ENCODE measurements around the gene FHIT. TPM values are rescaled to one million over a fixed set of nuclear protein-coding genes. Genes with fewer than 3 reads are reported as not detected.

FHIT gene
- total RNA-seq, 2 donors from 2014 or later, result 6.8 to 12.3 TPM

DNA sequence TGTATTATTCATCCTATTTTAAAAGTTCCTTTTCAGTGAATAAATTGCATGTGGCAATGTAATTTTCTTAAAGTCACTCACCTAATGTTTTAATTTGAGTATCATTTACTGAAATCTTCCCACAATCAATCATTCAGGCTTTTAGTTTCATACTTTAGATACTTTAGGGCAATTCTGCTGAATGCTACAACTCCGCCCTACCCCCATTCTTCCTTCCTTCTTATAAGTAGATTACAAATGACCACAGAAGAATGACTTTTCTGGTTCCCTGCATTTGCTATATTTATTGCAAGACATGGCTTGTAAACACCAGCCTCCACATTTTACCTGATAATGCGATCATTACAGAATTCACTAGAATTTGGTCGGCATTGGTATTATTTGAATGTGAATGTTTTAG is 1061.9 kb downstream of the FHIT start:
- Mint-ChIP-seq H3K4me1 (peaks cover 11% of the 10 kb centered on the region), H3K4me3 (no peak overlapping the region), H3K27ac (no peak overlapping the region), H3K9me3 (no peaks in the 10 kb centered on the region), H3K27me3 (ENCODE audit: insufficient read depth) (no peaks in the 10 kb centered on the region), H3K36me3 (ENCODE audit: low read depth) (no peaks in the 10 kb centered on the region)
- Histone ChIP-seq H3K9me3 (ENCODE audit: control insufficient read depth, low read length) (no peaks in the 10 kb centered on the region), H3K4me1 (ENCODE audit: control insufficient read depth, insufficient read depth, low read length) (no peaks in the 10 kb centered on the region), H3K27ac (ENCODE audit: low read depth, low read length) (no peak overlapping the region), H3K36me3 (ENCODE audit: control insufficient read depth, insufficient read depth, low read length) (no peaks in the 10 kb centered on the region), H3K4me3 (ENCODE audit: low read length) (no peak overlapping the region), H3K9ac (ENCODE audit: extremely low read depth, low read length, poor library complexity, severe bottlenecking) (no peak overlapping the region), H3K27me3 (ENCODE audit: control insufficient read depth, insufficient read depth, low read length, poor library complexity, severe bottlenecking) (no peaks in the 10 kb centered on the region)
- DNase-seq, result no peak
- TF ChIP-seq CTCF (conservative IDR thresholded peaks at IDR 0.05), result no peak
- 89 to 100% methylated on average over 1 to 3 of the region's 3 CpGs for WGBS, 2 experiments (ENCODE audit: insufficient coverage in 1 of 2, insufficient read length in 1 of 2)

DNA sequence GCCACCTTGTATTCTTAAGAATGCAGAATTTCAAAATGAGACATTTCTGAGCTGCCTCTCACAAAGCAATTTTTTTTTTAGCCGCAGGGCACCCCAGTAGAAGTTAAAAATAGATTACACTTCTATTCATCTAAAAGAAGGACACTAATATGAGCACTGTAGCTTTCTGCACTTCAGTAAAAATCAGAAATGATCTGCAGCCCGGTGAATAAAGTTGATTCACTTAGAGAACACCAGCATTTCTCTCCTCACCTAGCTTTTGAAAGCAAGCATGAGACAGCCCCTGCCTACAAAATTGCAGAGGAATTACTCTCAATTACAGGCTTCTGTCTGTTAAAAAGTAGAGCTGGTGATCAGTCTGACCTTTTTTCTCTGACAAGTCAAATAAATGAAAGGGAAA is 1062.4 kb downstream of the FHIT start:
- no peak overlapping the region for H3K9ac ChIP-seq (ENCODE audit: extremely low read depth, low read length, poor library complexity, severe bottlenecking)
- H3K4me1 Mint-ChIP-seq, result peaks cover 11% of the 10 kb centered on the region
- WGBS, 2 experiments (ENCODE audit: insufficient coverage in 1 of 2, insufficient read length in 1 of 2), result 75 to 93% methylated on average over 1 to 2 of the region's 2 CpGs

DNA sequence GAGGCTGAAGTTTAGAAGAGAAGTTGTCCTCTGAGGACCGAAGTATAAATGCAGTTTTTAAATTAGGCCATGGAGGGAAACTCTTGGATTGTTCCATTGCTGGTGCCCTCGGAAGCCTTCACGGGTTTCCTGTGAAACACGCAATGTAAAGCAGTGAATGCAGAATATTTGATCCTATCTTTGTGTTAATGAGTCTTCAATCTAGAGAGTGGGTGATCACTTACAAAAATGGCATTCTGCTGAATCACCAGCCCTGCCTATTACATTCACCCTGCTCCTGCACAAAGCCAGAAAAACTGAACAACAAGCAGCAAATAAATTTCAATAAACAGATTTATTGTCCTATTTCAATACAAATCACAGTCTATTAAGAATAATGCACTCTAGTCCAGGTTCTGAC is 1063.9 kb downstream of the FHIT start:
- no peaks in the 10 kb centered on the region for H3K36me3 ChIP-seq (ENCODE audit: control insufficient read depth, insufficient read depth, low read length)
- WGBS, 2 experiments (ENCODE audit: insufficient coverage in 1 of 2, insufficient read length in 1 of 2), result 92 to 96% methylated on average over 4 of the region's 4 CpGs
- no peak overlapping the region for H3K27ac ChIP-seq (ENCODE audit: low read depth, low read length)
- H3K9ac ChIP-seq (ENCODE audit: extremely low read depth, low read length, poor library complexity, severe bottlenecking), result no peak overlapping the region
- H3K4me1 ChIP-seq (ENCODE audit: control insufficient read depth, insufficient read depth, low read length), result no peaks in the 10 kb centered on the region
- no peaks in the 10 kb centered on the region for H3K27me3 ChIP-seq (ENCODE audit: control insufficient read depth, insufficient read depth, low read length, poor library complexity, severe bottlenecking)
- no peaks in the 10 kb centered on the region for H3K9me3 ChIP-seq (ENCODE audit: control insufficient read depth, low read length)
- DNase-seq, result no peak
- Mint-ChIP-seq H3K4me3 (no peak overlapping the region), H3K36me3 (ENCODE audit: low read depth) (no peaks in the 10 kb centered on the region), H3K9me3 (no peaks in the 10 kb centered on the region), H3K27ac (no peak overlapping the region), H3K4me1 (peaks cover 11% of the 10 kb centered on the region), H3K27me3 (ENCODE audit: insufficient read depth) (no peaks in the 10 kb centered on the region)
- no peak overlapping the region for H3K4me3 ChIP-seq (ENCODE audit: low read length)
- TF ChIP-seq CTCF (conservative IDR thresholded peaks at IDR 0.05), result no peak

More for the DNA sequence above, 1062.4 kb downstream of the FHIT start:
- Mint-ChIP-seq H3K9me3 (no peaks in the 10 kb centered on the region), H3K27ac (no peak overlapping the region), H3K36me3 (ENCODE audit: low read depth) (no peaks in the 10 kb centered on the region), H3K4me3 (no peak overlapping the region), H3K27me3 (ENCODE audit: insufficient read depth) (no peaks in the 10 kb centered on the region)
- no peak for TF ChIP-seq CTCF (conservative IDR thresholded peaks at IDR 0.05)
- no peaks in the 10 kb centered on the region for H3K9me3 ChIP-seq (ENCODE audit: control insufficient read depth, low read length)
- DNase-seq, result no peak
- no peaks in the 10 kb centered on the region for H3K4me1 ChIP-seq (ENCODE audit: control insufficient read depth, insufficient read depth, low read length)
- no peaks in the 10 kb centered on the region for H3K27me3 ChIP-seq (ENCODE audit: control insufficient read depth, insufficient read depth, low read length, poor library complexity, severe bottlenecking)
- H3K27ac ChIP-seq (ENCODE audit: low read depth, low read length), result no peak overlapping the region
- H3K36me3 ChIP-seq (ENCODE audit: control insufficient read depth, insufficient read depth, low read length), result no peaks in the 10 kb centered on the region
- H3K4me3 ChIP-seq (ENCODE audit: low read length), result no peak overlapping the region
